HT-29 (cell line): Measurements from ENCODE around the gene NIBAN1. TPM values are rescaled to one million over a fixed set of nuclear protein-coding genes. Genes with fewer than 3 reads are reported as not detected.

Source experiments
- DNase-seq: peaks from one replicate; pipeline ENCODE4 v3.0.0-alpha.2; 2015; ENCODE audit warnings: low spot score
- small RNA-seq: library from RNA; depleted of rRNA; stranded (forward); fragments of <200 nt; gene quantifications from one replicate; pipeline ENCODE3, GENCODE V24; 2014
- total RNA-seq: library from RNA; depleted of rRNA; stranded (reverse); fragments of >200 nt; shearing (Covaris generic); gene quantifications from 2 replicates; pipeline ENCODE4 v1.2.3, GENCODE V29; 2014; rRNA removed

Gene NIBAN1
- total RNA-seq, 1 experiment from 2014 or later = 1.9 TPM

DNA sequence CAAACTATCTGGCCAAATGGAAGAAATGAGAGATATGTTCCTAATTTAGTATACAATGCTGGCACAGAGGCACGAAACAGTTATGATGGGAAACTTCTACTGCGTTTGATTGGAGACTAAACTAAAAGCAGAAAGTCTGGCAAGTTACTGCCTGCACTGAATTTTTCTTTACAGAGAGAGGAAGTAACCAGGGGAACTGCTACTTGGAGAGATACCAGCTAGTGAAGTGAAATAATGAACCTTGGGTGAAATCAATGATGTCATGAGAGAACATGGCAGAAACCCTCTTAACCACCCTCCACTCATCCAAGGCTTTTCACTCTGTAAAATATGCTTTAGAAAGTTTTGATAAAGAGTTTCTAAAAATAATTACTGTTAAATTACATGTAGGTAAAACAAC, 29.3 kb downstream of the NIBAN1 start:
- no peak for DNase-seq

DNA sequence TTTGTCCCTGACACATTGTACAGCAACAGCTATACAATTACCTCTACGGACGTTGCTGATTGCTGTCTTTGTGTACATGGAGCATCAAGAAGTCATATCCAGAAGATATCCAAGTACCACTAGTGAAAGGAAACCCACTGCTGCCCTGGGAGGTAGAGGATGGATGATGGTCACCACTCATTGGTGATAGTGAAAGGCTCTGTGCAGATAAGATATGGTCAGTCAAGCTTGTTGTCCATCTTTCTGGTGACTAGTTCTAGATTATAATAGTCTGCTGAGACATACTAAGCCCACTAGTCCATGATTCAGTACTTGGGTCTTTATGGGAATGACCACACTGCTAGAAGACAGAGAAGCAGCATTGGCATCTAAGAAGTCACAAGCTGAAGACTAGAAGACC, 30.3 kb downstream of the NIBAN1 start:
- no peak for DNase-seq

DNA sequence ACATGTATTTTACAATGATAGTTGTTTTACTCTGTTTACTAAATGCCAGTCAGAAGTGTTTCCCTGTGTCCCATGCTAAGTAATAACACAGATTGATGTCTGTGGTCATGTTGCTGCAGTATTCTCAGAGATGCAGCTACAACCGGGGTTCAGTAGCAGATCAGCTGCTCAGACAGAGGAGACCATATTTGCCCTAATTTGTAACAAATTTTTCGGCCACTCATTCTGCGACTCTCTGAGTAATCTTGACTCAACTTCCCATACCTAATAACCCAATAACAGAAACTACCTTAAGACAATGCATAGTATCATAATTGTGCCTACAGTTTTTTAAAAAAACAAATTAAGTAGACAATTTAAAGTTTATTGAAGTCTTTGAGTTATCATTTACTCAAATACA, 32.6 kb downstream of the NIBAN1 start:
- no peak for DNase-seq

DNA sequence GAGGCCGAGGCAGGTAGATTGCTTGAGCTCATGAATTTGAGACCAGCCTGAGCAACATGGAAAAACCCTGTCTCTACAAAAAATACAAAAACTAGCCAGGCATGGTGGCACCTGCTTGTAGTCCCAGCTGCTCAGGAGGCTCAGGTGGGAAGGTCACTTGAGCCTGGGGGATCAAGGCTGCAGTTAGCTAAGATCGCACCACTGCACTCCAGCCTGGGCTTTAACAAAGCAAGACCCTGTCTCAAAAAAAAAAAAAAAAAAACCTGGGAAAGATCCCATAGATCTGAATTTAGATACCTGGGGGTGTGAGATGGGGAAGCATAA, 32.9 kb downstream of the NIBAN1 start:
- no peak for DNase-seq

DNA sequence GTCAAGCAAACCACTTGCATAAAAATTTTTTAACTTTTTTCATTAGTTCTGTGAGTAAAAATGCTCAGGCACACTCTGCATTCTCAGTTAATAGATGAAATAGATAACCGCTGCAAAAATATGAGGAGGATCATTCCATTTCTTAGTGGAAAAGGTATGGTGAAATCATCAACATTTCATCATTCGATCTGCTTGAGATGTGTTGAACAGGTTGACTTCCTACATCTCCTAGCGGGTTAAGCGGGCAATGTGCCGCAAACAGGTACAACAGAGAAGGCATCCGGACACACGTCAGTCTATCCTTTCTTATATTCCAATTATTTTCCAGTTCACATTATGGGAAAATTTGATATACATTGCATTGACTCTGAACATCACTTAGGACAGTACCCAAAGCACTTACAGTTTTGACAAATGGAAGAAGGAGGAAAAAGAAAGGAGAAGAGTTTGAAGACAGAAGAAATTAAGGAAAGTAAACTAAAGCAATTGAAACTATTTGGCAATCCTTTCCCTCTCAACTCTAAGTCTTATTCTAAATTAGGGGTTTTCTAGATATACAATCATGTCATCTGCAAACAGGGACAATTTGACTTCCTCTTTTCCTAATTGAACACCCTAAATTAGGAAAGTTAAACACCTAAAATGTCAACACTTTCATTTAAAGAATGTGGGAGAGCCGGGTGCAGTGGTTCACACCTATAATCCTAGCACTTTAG, 33.5 kb downstream of the NIBAN1 start:
- no peak for DNase-seq

DNA sequence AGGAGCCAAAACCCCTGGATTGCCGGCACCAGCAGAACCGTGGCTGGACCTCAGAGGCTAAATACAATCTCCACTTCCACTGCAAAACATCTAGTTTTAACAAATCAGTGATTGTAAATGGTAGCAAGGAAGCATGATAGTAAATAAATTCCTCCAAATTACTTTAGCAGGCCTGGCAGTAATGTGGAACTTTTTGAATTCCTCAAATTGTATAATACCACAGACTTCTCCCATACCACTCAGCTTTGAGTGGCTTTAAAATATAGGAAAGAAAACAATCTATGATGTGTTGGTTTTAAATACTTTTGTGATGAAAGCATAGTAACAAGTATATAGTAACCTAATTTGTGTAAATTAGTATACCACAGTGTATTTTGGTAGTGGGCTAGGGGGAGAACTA, 34.1 kb downstream of the NIBAN1 start:
- DNase-seq = no peak

DNA sequence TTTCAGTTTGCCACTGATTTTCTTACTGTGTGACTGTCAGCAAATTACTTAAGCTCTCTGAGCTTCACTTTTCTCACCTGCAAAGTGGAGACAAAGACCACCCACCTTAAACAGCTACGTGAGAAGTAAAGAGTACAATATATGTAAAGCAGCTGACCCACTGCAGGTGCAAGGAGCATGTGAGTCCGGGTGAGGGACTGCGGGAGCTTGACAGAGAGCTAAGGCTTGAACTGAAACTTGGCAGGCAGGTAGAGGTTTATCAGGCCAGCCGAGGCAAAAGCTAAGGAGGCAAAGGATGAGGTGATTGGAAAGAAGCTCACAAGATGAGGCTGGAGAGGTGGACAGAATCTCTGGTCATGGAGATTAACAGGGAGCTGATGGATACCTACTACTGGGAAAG, 36.6 kb downstream of the NIBAN1 start:
- DNase-seq = no peak

DNA sequence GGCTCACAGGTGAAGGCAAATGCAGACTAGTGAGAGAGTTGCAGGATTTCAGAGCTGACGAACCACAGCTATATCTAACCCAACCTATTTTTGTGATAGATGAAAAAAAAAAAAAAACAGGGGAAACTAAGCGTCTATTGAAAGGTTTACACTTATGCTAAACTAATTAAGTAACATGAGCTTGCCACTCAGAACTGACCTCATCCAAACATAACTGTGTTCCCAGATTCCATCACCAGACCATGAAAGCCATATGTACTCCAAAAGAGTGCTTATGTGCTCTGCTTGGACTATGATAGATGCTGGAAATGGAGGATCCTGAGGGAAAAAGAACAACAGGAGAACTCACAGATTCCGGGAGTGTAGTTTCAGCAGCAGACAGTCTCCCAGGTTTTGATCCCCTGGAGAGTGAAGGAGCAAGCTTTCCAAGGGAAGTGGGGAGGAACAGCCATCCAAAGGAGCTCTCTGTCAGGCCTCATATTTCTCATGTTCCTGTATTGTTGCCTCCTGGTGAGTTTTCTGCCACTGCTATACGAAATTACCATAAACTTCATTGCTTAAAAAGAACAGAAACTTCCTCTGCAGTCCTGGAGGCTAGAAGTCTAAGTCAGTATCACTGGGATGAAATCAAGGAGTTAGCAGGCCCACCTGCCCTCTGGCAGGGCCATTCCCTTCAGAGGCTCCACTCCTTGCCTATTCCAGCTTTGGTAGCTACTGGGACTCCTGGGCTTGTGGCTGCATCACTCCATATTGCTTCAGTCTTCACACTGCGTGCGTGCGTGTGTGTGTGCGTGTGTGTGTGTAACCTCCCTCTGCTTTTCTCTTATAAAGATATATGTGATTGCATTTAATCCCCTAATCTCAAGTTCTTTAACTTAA, 38.1 kb downstream of the NIBAN1 start:
- DNase-seq = no peak

DNA sequence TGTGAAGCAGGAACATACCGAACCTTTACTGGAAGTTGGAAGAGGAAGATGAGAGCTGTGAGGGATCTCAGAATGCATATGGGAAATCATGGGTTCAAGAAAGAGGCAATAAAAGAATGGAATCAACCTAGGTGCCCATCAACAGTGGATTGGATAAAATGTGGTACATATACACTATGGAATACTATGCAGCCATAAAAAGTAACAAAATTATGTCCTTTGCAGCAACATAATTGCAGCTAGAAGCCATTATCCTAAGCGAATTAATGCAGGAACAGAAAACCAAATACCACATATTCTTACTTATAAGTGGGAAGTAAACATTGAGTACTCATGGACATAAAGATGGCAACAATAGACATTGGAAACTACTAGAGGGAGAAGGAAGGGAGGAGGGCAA, 40.4 kb downstream of the NIBAN1 start:
- no peak for DNase-seq

DNA sequence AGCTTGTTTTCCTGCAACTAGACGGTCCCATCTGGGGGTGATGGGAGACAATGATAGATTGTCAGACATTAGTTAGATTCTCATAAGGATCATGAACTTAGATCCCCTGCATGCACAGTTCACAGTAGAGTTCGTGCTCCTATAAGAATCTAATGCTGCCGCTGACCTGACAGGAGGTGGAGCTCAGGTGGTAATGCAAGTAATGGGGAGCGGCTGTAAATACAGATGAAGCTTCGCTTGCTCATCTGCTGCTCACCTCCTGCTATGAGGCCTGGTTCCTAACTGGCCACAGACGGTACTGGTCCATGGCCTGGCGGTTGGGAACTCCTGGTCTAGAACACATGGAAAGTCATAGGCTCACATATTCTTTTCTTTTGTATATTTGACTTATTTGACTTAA, 42.0 kb downstream of the NIBAN1 start:
- no peak for DNase-seq

DNA sequence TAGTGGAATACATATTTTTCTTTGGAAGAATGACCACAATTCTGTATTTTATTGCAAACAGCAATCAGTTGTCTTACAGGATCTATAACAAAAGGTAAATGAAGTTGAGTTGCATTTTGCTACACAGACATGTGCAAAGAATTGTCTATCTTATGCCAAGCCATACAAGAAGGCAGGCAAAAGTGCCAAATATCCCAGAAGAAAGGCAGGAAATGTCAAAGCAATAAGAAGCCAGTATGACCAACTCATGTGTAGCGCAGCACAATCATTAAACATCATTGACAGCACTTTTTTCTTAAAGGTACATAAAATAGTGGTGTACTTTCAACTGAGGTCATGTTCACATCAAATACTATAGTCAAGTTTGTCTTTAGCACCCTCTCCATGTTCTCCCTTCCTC, 42.7 kb downstream of the NIBAN1 start:
- no peak for DNase-seq

DNA sequence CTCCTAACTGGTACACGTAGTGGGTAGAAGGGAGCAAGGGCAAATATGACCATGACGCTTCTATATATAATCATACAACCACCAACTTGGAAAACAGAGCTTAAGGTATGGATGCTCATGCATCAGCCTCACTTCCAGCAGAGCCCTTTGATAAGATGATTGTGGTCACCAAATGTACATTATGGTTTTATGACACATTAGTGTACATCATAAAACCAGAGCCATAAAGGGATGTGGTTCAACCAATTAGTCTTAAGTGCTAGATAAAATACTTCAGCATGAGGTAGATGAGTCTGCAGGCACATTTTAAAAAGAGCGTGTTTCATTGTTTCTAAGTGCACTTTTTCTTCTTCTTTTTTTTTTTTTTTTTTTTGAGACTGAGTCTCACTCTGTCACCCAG, 43.7 kb downstream of the NIBAN1 start:
- DNase-seq = peak; percentile 43

DNA sequence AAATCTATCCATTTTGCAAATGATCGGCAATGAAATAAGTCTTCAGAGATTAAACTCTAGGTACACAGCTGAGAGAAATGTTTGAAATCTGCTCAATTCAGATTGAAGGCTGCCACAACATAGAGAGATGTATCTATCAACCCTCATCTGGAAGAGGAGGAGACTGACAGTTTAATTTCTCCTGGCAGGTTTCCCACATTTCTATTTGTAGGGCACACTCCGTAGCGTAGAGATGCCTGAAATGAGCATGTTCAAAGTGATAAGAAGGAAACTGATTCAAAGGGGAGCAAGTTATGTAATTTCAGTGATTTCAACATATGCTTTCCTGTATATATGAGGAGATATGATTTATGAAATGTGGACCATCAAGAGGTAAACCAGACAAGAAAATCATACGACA, 44.1 kb downstream of the NIBAN1 start:
- peak; percentile 73 for DNase-seq

DNA sequence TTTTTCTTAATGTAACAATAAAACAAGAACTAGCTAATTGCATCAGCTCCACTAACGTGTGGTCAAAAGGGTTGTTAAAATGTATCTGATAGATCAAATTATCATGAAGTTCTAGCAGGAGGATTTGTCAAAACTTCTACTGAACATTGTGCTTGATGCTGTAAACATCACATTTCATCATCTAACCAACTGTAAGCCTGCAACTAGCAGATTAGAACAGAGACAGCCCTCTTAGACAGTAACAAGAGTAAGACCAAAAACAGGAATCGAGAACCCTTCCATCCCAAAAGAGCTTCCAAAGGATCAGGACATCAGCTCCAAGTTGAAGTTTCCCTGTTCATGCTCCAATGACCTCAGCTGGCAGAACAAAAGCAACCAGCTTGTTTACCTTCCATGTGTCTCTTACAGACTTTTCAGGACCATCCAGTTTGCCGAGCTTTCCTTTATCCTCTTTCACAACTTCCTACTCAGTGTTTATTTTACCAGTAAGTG, 44.6 kb downstream of the NIBAN1 start:
- peak; percentile 80 for DNase-seq

DNA sequence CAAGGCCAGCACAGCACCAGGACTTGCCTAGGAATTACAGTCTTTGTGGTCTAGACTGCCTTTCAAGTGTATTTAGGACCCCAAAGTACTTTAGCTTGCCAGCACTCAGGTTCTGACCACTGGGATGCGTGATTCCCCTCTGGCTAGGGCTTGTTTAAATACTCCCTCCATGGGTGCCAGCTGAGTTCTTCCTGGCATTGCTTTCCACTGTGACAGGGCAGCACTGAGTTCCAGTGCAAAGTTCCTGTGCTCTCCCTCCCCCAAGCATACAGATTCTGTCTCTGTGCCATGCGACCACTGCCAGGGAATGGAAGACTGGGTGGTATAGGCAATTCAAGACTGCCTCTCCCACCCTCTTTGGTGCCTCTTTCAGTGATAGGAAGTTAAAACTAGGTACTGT, 45.9 kb downstream of the NIBAN1 start:
- no peak for DNase-seq

Small RNA genes lying within 50 kb of the gene (small RNA-seq; reads per million reads assigned to genes)
- gene RNA5SP72 = 0.57 reads per million

Other genes starting within 250 kb of the NIBAN1 start
- gene EDEM3, start 219.7 kb downstream of the NIBAN1 start, total RNA-seq = 21.7 and 27.7 TPM in 2 replicates
- gene RNF2, start 71.0 kb upstream of the NIBAN1 start, total RNA-seq = 9.1 and 14.3 TPM in 2 replicates
- 2.8 and 3.3 TPM in 2 replicates for gene TRMT1L, start 182.4 kb upstream of the NIBAN1 start, total RNA-seq
- gene SWT1, start 182.7 kb upstream of the NIBAN1 start, total RNA-seq = 0.71 and 0.83 TPM in 2 replicates